Breast epithelium (tissue), 3 donors: ENCODE results near the gene NOX3.

Experiments used
- CTCF ChIP-seq, 3 donors: fragments of 450-650 bp; IDR thresholded peaks; one replicate each; pipeline ENCODE4 v1.5.1; 2016 to 2017; ENCODE audit warnings: antibody characterized with exemption in 3 of 3, mild to moderate bottlenecking in 3 of 3, moderate library complexity in 3 of 3
- POLR2AphosphoS5 ChIP-seq, 3 donors: sonication (generic); formaldehyde crosslinking; IDR thresholded peaks; one replicate each; pipeline ENCODE4 v1.6.1; 2017; ENCODE audit warnings: antibody characterized with exemption in 3 of 3

GRCh38 chr6:155373276-155373675 is 82.4 kb downstream of the NOX3 start:
- no peak for TF ChIP-seq CTCF (IDR thresholded peaks at IDR 0.05)
- TF ChIP-seq POLR2AphosphoS5 (IDR thresholded peaks at IDR 0.05): no peak
